Islet precursor cell (in vitro differentiated cells): Measurements from ENCODE around the gene COL13A1.
A peak's percentile ranks its signal among the peaks of the same experiment; 100 is the strongest.

Source experiments
- DNase-seq: peaks from one replicate; pipeline ENCODE4 v3.0.0-alpha.2; 2018

Gene COL13A1

DNA sequence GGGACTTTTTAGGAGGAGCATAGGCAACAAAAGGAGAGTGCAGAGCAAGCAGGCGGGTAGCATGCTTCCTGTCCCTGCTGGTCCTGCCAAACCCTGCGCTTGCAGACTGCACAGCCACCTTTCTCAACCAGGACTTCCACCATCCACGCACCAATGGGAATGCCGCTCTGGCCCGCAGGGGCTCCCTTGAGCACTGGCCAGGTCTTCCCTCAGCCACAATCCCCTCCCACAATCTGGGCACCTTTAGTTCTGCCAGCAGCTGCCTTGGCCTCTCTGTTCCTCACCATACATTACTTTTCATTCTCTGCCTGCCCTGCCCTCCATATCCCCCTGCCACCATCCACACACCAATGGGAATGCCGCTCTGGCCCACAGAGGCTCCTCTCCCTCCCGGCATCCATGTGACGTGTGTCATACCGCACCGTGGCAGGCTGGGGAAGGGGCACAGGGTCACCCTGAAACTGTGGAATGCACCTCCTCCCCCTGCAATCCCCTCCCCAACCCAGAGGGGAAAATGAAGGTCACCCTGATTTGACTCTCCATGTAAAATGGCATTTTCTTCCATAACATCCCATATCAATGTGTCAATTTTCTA, 153.6 kb downstream of the COL13A1 start:
- DNase-seq = no peak

GRCh38 chr10:69955897-69956740, 154.4 kb downstream of the COL13A1 start:
- DNase-seq = peak; percentile 33

DNA sequence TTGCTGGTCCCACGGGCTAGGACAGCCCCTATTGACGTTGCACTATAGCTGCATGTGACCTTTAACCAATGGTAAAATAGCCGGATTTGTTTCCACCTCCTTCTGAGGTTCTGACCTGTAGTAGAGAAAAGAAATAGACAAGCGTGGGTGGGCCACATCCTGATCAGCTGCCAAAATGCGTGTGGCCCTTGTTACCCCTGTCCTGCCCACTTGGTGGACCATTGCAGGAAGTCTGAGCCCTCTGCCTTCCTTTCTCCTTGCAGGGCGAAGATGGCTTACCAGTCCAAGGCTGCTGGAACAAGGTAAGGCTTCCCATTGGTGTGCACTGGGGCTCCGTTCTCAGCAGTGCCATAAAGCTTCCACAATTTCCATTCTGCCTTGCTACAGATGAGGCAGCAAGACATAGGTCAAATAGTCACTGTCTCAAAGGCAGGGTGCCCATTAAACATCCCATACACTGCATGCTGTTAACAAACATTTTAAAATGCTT, 155.1 kb downstream of the COL13A1 start:
- DNase-seq = peak; percentile 29

DNA sequence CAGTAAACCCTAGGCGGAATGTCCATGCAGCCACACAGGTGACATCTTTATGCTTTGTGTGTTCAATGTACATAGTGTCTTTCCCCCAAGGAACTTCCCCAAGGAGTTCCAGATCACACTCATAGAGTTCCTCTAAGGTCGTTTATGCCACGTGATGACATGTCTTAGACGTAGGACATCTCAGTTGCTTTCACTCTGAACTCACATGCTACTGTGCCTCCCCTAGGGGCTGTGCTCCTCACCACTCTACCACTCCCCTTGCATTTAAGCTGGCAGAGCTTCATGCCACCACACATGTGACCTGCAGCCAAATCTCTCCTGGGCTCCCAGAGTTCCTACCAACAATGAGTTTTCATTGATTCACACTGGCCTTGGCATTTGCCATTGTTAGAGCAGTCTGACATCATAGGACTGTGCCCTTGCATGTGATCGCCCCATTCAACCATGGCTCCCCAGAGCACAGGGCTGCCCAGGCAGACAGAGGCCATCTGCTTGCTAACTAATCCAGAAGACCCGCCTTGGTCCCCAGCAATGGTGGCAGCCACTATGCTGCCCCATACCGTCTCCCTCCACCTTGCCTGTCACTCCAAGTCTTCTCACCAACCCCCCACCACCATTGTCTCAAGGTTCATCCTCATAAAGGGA, 155.7 kb downstream of the COL13A1 start:
- DNase-seq = peak; percentile 41

- DNase-seq = peak; percentile 61
Measured at GRCh38 chr10:69957886-69958555, 156.3 kb downstream of the COL13A1 start.

DNA sequence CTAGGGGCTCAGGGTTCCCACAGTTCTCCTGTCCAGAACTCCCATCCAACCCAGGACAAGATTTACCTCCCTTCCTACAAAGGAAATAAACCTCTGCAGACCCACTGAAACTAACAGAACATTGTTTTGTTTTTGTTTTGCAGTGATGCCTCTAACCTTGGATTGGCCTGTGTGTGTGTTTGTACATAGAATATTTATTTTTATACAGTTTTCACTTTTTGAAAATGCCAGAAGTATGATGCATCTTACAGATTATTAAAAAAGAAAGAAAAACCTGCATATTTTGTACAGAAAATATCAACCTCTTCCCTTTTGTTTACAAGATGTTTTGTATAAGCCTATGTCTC, 156.8 kb downstream of the COL13A1 start:
- DNase-seq = no peak

DNA sequence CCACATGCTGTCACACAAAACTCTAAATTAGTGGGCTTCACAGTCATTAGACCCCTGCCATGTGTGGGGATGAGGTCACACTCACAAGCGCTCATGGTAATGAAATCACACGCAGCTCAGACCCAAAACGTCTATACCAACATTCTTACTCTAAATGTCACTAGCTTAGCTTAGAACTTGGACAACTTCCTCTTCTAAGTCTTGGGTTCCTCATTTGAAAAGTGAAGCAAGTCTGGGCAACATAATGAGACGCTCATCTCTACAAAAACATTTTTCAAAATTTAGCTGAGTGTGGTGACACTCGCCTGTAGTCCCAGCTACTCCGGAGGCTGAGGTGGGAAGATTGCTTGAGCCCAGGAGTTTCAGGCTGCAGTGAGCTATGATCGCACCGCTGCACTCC, 158.2 kb downstream of the COL13A1 start:
- no peak for DNase-seq

DNA sequence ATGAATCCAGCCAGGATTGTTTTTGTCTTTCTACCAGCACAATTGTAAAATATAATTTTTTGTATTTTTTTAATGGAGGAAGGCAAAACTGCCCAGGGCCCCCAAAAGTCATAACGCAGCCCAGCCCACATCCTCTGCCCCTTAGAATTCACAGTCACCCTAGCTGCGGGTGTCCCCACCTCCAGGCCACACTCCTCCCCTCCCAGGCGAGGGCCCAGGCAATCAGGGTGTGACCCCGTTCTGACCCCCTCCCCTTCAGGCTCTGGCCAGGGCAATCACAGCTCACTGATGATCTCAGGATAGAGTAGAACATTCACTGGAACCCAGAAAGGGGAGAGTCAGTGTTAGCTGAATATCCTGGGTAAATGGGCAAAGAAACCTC, 158.9 kb downstream of the COL13A1 start:
- DNase-seq = peak; percentile 17

- DNase-seq = peak; percentile 50
Measured at GRCh38 chr10:69960988-69961880, 159.5 kb downstream of the COL13A1 start.

- peak; percentile 37 for DNase-seq
Measured at GRCh38 chr10:69961881-69962745, 160.4 kb downstream of the COL13A1 start.

- DNase-seq = no peak
Measured at GRCh38 chr10:69962746-69963135, 161.0 kb downstream of the COL13A1 start.

- DNase-seq = peak; percentile 21
Measured at GRCh38 chr10:69963178-69963834, 161.6 kb downstream of the COL13A1 start.

DNA sequence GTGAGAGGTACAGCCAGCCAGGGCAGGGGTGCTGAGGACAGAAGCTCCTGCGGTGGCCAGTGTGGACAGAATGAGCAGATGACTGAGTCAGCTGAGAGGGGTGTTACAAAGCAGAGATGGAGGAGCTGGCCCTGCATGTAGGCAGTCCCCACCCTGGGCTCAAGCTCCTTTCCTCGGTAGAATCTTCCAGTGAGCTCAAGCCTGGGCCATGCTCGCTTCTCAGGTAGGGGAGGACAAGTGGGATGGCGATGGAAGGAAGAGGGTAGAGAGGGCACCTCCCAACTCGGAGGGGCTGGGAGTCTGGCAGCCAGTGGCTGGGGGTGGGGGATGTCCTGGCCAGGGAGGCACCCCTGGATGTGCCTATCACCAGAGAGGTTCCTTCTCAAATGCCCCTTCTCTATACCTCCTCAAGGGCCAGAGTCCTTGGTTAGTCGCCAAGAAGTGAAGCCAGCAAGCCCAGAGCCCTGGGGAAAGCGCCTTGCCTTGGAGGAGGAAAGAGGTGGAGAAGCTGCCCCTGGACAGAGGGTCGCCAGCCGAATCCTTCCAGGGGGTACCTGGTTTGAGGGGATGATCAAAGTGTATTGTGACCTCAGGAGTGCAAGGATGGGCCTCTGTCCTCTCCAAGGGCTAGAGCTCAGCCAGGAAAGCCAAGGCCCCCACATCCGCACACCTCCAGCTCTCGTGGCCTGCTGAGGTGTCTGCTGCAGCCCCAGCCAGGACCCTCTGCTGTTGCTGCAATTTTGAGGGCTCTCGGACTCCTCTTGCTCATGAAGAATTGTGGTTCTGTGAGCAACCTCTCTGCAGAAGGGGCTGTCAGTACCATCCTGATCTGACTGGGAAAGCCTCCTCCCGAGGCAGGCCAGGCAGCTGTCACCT, 162.4 kb downstream of the COL13A1 start:
- peak; percentile 33 for DNase-seq

DNA sequence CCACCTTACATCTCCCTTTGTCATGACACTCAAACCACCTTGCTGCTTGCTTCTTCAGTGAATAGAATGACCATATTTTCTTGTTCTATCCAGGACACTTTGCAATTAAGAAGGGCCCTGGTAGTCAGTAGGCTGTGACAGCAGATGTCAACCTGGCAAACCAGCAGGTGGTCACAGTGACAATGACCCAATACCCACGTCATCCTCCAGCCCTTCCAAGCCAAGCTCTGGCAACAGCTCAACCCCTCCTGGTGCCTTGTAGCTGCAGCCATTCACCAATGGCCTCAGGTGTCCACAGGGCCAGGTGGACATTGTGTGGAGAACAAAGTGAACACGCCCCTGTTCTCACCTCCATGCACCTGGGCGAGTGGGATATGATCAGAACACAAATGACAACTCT, 163.4 kb downstream of the COL13A1 start:
- peak; percentile 38 for DNase-seq

DNA sequence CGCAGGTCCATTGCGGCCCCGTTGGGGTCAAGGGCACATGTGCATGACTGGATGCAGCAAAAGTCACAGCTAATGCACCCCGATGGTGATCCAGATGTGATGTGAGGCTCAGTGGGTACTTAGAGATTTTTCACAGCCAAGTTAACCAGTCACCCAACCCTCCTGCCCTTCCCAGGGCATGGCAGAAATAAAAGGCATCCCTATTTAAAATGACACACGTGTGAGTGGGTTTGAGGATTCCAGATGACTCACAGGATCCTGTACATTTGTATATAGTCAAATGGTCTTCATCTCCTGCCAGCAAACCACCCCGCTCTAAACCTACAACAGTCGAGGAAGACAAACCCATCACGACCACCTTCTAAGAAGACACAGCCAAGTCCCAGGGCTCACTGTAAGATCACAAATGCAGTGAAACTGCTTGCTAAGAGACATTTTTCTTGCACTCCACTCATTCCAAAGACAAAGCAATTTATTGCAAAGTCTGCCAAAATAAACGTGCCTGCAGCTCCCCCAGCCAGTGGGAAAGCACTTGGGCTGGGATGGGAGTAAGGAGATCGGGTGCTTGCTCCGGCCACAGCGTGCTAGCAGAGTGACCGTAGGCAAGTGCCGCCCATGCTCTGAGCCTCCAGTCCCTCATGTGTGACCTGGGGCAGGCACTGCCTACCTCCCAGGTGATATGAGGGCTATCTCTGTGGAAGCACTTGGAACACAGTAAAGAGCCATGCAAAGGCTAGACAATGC, 164.4 kb downstream of the COL13A1 start:
- peak; percentile 39 for DNase-seq

GRCh38 chr10:69968830-69969229, 167.1 kb downstream of the COL13A1 start:
- DNase-seq = peak; percentile 58

DNA sequence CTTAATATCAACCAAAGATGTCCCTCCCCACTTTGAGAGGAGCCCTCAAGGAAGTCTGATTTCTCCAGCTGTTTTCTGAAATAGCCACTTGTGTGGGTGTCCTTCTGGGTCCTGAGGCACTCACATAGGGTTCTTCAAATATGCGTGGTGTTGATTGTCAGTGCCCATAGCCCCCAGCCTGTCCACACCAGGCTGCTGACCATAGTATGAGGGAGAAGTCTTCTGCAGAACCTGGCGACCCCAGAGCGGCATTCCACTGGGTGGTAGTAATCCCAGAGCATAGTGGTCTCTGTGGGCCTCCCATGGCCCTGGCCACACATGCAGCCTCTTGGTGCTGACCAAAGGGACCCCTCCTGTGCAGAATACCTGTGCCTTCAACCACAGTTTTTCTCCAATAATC, 168.3 kb downstream of the COL13A1 start:
- DNase-seq = no peak

DNA sequence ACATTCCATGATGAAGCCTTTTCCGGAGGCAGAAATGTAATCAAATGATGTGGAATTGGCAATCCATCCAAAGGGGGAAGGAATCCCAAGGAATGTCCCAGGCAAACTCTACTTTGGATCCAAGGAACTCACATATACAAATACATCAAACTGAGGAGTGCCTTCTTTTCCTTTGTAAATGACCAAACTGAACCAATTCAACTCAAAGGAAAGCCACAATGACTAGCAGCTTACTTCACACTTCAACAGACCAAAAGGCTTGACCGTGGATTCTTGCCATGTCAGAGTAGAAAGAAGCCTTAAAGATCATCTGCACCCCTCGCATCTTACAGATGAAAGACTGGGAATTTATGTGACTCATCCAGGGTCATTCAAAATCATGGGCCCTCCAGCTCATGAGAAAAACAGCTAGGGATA, 171.3 kb downstream of the COL13A1 start:
- DNase-seq = no peak

- DNase-seq = no peak
Measured at GRCh38 chr10:69973678-69974077, 172.0 kb downstream of the COL13A1 start.
